WERI-Rb-1 (cell line): ENCODE data around the gene PUSL1.
A peak's percentile ranks its signal among the peaks of the same experiment; 100 is the strongest.

Source experiments
- DNase-seq: peaks from one replicate; pipeline ENCODE4 v3.0.0-alpha.2; 2020
- H3K27ac ChIP-seq: fragments of 250-450 bp; sonication (Bioruptor Pico); 2 replicates; pipeline ENCODE4 v1.5.1; 2020; ENCODE audit warnings: mild to moderate bottlenecking, moderate library complexity
- H3K27me3 ChIP-seq: fragments of 250-450 bp; sonication (Bioruptor Pico); 2 replicates; pipeline ENCODE4 v1.5.1; 2021; ENCODE audit warnings: mild to moderate bottlenecking, low read depth, moderate library complexity; ENCODE audit not compliant: insufficient read depth, severe bottlenecking
- H3K36me3 ChIP-seq: fragments of 250-450 bp; sonication (Bioruptor Pico); 2 replicates; pipeline ENCODE4 v1.5.1; 2020; ENCODE audit warnings: mild to moderate bottlenecking, moderate library complexity
- H3K4me3 ChIP-seq: 2 replicates; pipeline ENCODE4 v1.5.1; 2011; ENCODE audit warnings: low read depth, mild to moderate bottlenecking, control low read depth, low read length
- H3K9me3 ChIP-seq: fragments of 250-450 bp; sonication (Bioruptor Pico); 2 replicates; pipeline ENCODE4 v1.5.1; 2021; ENCODE audit warnings: mild to moderate bottlenecking, moderate library complexity; ENCODE audit not compliant: severe bottlenecking
- CTCF ChIP-seq: IDR thresholded peaks from 2 replicates; pipeline ENCODE4 v1.5.1; 2011; ENCODE audit warnings: low read depth, mild to moderate bottlenecking, control low read depth, inconsistent platforms, low read length

The PUSL1 gene

DNA sequence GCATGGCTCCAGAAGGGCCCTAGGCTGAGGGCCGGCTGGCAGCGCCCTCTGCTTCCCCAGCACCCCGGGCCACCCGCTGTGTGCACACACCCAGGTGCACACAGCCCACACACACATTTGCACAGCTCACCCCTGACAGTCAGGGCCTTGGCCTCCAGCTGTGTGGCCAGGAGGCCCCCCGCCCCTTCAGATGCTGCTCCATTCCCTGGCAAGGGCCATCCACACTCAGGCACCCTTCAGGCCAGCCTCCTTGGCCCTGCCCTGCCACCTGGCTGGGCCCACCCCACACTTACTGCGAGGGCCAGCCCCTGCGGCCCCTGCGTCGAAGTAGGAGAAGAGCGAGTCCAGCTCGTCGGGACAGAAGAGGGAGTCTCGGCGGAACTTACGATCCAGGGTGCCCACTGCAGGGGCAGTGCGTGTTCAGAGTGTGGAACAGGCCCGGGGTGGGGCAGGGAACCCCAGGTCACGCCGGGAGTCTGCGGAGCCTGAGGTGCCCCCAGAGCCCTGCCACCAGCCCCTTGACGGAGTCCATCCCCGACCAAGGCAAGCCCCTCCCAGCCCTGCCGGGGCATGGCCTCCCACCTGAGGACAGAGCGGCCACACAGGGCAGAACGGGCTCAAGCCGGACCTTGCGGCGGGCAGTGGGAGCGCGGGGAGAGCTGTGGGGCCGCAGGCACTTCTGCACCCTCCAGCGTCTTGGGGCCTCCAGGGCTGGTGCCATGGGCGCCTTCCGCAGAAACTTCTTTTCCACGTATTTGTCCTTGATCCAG lies 13.1 kb upstream of the PUSL1 start:
- Histone ChIP-seq H3K27me3 (no peaks in the 10 kb centered on the region), H3K9me3 (no peaks in the 10 kb centered on the region), H3K36me3 (peaks cover 60% of the 10 kb centered on the region), H3K4me3 (no peak overlapping the region), H3K27ac (no peak overlapping the region)
- DNase-seq, result no peak
- TF ChIP-seq CTCF, result no peak

GRCh38 chr1:1296070-1297061 lies 12.0 kb upstream of the PUSL1 start:
- Histone ChIP-seq H3K27me3 (no peaks in the 10 kb centered on the region), H3K4me3 (no peak overlapping the region), H3K27ac (no peak overlapping the region), H3K36me3 (peaks cover 65% of the 10 kb centered on the region), H3K9me3 (no peaks in the 10 kb centered on the region)
- TF ChIP-seq CTCF, result no peak
- no peak for DNase-seq

DNA sequence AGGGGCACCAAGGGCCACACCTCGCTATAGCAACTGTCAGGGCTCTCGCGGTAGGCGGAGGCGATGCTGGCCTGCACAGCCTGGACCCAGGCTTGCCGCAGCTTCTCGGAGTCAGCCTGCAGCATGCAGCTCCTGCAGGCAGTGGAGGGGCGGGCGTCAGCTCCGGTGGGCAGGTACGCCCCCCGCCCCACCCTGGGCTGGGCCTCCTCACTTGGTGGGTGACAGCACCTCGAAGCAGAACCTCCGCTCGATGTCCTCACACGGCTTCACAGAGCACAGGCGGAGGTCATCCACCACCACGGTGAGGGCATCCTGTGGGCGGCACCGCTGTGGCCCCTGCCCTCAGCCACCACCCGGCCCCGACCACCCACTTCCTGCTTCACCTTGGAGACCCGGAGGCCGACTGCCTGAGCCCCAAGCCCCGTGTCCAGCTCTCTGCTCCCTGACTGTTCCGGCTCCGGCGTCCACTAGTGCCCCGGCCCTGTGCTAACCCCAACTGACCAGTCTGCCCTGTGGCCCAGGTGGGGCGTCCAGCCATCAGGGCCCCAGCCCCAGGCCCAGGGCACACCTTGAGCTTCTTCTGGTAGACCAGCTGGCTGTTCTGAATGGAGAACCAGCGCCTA lies 10.5 kb upstream of the PUSL1 start:
- Histone ChIP-seq H3K27me3 (no peaks in the 10 kb centered on the region), H3K36me3 (peaks cover 57% of the 10 kb centered on the region), H3K9me3 (no peaks in the 10 kb centered on the region), H3K27ac (peak overlapping the region; percentile 88), H3K4me3 (no peak overlapping the region)
- no peak for DNase-seq
- TF ChIP-seq CTCF, result no peak

DNA sequence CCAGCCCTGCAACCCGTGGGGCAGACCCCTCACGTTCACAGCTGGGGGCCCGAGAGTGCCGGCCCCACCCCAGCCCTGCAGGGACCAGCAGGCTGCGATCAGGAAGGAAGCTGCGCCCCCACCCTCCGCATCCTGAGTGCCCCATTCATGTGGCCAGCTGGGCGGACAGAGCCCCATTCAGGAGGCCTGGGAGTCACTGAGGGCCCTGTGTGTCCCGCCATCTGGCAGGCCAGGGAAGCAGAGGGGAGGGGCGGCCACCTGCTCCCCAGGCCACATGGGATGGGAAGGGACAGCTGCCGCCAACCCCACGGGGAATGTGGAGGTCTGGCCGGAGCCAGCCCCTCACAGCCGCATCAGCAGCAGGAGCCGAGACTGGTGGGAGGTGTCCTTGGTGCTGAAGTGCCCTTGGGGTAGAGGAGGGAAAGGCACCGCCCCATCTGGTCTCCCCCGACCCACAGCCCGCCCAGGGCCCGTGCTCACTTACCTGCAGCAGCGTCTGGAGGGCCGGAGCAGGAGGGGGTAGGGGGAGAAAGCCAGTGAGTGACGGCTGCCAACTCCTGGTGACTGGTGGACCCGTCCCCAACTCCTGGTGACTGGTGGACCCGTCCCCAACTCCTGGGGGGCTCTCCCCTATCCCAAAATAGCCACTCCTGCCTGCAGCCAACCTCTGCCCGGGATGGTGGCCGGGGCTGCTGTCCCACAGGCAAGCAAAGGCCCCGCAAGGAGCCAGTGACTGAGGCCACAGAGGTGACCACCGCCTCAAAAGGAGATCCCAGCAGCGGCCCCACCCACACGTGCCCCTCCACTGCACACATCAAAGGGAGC lies 9.3 kb upstream of the PUSL1 start:
- TF ChIP-seq CTCF, result no peak
- Histone ChIP-seq H3K27me3 (no peaks in the 10 kb centered on the region), H3K9me3 (no peaks in the 10 kb centered on the region), H3K36me3 (peaks cover 49% of the 10 kb centered on the region), H3K4me3 (peak overlapping the region; percentile 10; the same call in 1 of the 2 replicates), H3K27ac (peak overlapping the region; percentile 88)
- DNase-seq, result peak; percentile 96

DNA sequence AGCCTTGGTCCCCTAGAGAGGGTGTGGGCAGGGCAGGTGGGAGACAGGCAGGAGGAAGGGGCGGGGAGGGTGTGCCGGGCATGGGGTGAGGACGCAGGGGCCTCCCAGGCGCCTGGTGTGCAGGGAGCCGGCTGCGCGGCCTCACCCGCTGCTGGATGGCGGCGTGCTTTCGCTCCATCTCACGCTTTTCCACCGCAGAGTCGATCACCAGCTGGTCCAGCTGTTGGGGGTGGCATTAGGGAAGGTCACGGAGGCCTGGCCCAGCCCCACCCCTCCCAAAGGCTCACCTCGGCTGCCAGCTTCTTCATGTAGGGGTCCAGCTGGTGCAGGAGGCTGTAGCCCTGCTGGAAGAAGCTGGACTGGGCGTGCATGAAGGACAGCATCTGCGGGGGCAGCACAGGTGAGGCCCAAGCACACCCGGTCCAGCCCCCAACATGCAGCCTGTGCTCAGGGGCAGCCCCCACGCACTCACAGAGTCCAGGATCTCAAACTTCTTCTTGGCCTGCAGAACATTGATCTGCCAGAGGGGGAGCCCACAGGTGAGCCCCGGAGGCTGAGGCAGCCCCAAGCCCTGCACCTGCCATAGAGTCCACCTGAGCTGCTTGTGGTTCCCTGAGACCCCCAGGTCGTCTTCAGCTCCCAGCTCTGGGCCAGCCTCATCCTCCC lies 8.6 kb upstream of the PUSL1 start:
- H3K27me3 ChIP-seq, result no peaks in the 10 kb centered on the region
- H3K9me3 ChIP-seq, result no peaks in the 10 kb centered on the region
- H3K36me3 ChIP-seq, result peaks cover 42% of the 10 kb centered on the region
- DNase-seq, result peak; percentile 65
- peak; percentile 68 for TF ChIP-seq CTCF
- H3K4me3 ChIP-seq, result no peak overlapping the region
- peak overlapping the region; percentile 88 for H3K27ac ChIP-seq
